GM10248 (cell line): ENCODE measurements around the gene YTHDC2.

Experiments
- CTCF ChIA-PET: fragments of 300-600 bp; sonication (Branson Sonifier 250); formaldehyde crosslinking; extraction: SDS; loops from one replicate; lab custom pipeline; 2021; ENCODE audit warnings: antibody characterized with exemption; lab: Yijun Ruan, JAX
- POLR2A ChIA-PET: fragments of 350-650 bp; sonication (Branson Sonifier 250); formaldehyde crosslinking; extraction: SDS; loops from one replicate; lab custom pipeline; 2020; ENCODE audit warnings: antibody characterized with exemption; lab: Yijun Ruan, JAX
- DNase-seq: peaks from one replicate; pipeline ENCODE4 v3.0.0; 2012; ENCODE audit errors: extremely low spot score
- TF ChIP-seq, protein P1 (sequence below): IDR thresholded peaks from 2 replicates; pipeline ENCODE4 v1.5.1; 2012; ENCODE audit warnings: mild to moderate bottlenecking, low read depth; ENCODE audit errors: extremely low read depth, missing control alignments, control extremely low read depth

YTHDC2 gene

DNA sequence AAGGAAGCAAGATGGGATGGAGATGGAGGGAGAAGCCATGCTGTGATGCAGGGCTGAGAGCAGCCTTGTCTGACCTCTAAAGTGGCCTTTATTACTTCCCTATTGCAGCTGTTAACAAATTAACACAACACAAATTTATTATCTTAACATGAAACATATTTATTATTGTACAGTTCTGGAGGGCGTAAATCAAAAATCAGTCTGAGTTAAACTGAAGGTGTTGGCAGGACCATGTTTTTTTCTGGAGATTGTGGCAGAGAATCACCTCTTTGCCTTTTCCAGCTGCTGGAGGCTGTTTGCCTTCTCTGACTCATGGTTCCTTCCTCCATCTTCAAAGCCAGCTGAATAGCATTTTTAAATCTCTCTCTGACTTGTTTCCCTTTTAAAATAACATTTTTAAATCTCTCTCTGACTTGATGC lies 18.1 kb upstream of the YTHDC2 start:
- ChIA-PET CTCF (no interaction called here), POLR2A (no interaction called here)
- TF ChIP-seq, protein P1, sequence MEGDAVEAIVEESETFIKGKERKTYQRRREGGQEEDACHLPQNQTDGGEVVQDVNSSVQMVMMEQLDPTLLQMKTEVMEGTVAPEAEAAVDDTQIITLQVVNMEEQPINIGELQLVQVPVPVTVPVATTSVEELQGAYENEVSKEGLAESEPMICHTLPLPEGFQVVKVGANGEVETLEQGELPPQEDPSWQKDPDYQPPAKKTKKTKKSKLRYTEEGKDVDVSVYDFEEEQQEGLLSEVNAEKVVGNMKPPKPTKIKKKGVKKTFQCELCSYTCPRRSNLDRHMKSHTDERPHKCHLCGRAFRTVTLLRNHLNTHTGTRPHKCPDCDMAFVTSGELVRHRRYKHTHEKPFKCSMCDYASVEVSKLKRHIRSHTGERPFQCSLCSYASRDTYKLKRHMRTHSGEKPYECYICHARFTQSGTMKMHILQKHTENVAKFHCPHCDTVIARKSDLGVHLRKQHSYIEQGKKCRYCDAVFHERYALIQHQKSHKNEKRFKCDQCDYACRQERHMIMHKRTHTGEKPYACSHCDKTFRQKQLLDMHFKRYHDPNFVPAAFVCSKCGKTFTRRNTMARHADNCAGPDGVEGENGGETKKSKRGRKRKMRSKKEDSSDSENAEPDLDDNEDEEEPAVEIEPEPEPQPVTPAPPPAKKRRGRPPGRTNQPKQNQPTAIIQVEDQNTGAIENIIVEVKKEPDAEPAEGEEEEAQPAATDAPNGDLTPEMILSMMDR, result no peak
- no peak for DNase-seq

DNA sequence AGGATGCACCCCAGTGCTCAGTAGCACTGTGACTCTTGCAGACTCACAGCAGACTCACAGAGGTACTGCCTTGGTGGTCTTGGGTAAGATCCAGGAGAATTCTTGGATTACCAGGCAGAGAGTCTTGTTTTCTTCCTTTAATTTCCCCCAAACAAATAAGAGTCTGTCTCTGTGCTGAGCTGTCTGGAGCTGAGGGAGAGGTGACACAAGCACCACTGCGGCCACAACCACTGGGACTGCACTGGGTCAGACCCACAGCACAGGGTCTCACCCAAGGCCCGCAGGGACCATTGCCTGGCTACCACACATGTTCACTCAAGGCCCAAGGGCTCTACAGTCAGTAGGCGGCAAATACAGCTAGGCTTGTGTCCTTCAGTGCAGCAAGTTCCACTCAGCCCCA lies 11.4 kb upstream of the YTHDC2 start:
- CTCF ChIA-PET, result interaction anchor here (1.0 to 2.3 kb wide), 4 partner anchors 9 to 123 kb away, joined by 3 to 5 read pairs (median 4); partner anchors contain the start of gene YTHDC2
- POLR2A ChIA-PET, result no interaction called here
- TF ChIP-seq, protein P1, result no peak

DNA sequence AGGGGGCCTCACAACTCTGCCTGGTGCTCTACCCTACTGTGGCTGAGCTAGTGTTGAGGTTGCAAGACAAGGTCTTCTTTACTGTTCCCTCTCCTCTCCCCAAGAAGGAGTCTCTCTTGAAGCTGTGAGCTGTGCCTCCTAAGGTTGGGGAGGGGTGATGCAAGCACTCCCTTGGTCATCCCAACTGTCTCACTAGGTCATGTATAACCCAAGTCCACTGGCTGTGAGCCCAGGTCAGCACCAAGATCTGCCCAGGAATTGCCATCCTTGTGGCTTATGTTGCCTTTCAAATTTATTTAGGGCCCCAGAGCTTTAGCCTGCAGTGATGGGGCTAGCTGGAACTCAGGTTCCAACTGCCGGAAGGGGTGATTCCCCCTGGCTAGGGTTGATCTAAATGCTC lies 10.3 kb upstream of the YTHDC2 start:
- ChIA-PET POLR2A (no interaction called here), CTCF (interaction anchor here (1.0 to 2.3 kb wide), 4 partner anchors 8 to 124 kb away, joined by 3 to 5 read pairs (median 4); partner anchors contain the start of gene YTHDC2)
- no peak for DNase-seq
- TF ChIP-seq, protein P1, result no peak

More for the DNA sequence above, 11.4 kb upstream of the YTHDC2 start:
- DNase-seq, result no peak

DNA sequence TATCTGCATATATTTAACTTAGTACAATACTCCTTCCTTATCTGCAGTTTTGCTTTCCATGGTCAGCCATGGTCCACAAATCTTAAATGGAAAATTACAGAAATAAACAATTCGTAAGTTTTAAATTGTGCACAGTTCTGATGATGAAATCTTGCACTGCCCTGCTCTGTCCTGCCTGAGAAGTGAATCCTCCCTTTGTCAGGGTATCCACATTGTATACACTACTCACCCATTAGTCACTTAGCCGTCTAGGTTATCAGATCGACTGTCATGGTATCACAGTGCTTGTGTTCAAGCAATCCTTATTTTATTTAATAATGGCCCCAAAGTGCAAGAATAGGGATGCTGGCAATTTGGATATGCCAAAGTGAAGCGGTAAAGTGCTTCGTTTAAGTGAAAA lies 8.3 kb upstream of the YTHDC2 start:
- CTCF ChIA-PET, result no interaction called here
- POLR2A ChIA-PET, result no interaction called here
- DNase-seq, result no peak
- TF ChIP-seq, protein P1, result no peak

DNA sequence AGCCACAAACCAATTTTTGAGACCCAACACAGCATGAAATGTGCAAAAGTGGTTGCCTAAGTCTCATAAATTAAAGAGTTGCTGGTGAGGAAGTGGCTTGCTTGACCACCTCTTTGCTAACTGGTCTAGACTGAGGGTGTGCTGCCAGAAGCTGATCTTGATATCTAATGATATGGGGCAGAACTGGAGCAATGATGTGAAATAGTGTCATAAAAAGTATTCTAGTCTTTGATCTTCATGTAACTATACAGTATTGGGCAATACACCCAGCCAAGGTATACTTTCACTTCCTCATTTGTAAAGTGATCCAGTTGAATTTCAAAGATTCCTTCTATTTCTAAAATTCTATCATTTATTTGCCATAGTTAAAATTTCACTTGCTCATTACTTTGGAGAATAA lies 5.9 kb upstream of the YTHDC2 start:
- POLR2A ChIA-PET, result no interaction called here
- no peak for DNase-seq
- CTCF ChIA-PET, result no interaction called here
- TF ChIP-seq, protein P1, result no peak

DNA sequence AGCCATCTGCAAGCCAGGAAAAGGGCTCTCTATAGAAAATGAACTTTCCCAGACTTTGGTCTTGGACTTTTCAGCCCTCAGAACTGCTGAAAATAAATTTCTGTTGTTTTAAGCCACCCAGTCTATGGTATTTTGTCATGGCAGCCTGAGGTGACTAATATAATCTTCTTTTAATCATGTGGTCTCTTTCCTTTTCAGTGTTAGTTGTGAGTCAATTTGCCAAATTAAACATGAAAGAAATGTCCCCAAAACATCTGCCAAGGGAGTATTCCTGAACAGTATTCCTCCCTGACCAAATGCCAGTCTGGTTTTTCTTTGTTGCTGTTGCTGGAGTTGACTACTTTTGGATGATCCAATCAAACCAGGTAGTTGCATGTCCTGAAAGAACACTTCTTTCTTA lies 4.7 kb upstream of the YTHDC2 start:
- CTCF ChIA-PET, result no interaction called here
- no peak for DNase-seq
- POLR2A ChIA-PET, result no interaction called here
- TF ChIP-seq, protein P1, result no peak
